ENCODE measurements around the gene PAPPA2.

Gene PAPPA2

DNA sequence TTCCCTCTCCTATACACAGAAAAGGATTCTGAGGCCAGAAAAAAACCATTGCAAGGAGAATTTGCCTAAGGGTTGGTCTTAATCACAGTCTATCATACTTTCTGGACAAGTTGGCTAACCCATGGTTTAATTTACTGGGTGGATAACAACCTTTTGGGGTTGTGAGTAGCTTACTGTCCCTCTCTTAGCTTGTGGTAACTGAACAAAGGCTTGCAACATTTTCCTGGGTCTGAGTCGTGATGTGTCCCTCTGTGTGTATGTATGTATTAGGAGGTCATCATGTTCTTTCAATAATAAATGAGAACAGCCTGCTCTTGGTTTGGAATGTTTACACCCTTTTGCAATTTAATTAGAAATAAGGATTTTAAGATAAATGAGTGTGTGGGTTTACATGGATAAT is 36.7 kb downstream of the PAPPA2 start:
- DNase-seq (ENCODE audit: low read depth in 3 of 3, low spot score in 1 of 3), result no peak

DNA sequence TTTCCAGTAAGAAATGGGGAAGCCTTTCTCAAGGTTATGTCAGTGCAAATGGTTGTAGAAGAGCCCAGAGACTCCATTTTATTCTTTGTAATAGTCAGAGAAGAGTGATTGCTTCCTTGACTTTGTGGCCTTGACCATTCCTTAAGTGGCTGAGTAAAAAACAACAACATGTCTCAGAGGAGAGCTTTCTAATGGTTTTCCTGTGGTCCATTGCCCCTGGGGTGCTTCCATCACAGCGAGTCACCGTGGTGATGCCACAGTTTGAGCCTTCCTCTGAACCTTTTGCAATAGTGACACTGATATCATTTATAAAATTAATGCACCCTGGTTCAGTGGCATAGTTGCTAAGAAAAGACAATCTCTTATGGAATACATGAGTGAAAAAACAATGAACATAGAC is 38.6 kb downstream of the PAPPA2 start:
- no peak for DNase-seq (ENCODE audit: low read depth in 3 of 3, low spot score in 1 of 3)

DNA sequence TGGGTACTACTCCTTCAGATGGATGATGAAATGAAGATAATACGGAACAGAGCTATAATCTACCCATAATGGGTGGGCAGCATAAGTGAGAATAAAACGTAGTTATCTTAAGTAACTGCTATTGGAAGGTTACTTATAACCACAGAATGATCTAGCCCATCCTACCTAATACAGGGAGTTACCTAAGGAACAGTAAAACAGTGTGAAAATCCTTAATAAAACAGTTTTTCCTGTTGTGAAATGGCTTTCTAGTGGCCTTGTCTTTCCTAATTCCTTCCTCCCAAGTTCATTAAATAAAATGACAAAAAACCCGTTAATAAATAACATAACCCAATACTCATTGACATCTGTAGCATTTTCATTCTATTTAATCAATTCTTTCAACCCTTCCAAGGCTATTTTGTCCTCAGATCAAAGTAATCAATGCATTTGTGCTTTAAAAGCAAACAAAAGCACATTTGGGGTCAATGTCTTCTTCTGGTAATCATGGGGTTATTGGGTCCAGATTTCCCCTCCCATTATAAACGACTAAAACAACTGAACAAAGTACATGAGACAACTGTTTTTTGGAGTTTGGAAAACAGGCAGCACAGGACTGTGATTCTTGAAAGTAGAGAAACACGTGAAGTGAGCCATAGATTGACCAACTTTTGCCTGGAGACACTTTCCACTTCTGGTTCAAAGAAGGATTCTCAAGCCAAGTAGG is 42.0 kb downstream of the PAPPA2 start:
- no peak for DNase-seq (ENCODE audit: low read depth in 3 of 3, low spot score in 1 of 3)

DNA sequence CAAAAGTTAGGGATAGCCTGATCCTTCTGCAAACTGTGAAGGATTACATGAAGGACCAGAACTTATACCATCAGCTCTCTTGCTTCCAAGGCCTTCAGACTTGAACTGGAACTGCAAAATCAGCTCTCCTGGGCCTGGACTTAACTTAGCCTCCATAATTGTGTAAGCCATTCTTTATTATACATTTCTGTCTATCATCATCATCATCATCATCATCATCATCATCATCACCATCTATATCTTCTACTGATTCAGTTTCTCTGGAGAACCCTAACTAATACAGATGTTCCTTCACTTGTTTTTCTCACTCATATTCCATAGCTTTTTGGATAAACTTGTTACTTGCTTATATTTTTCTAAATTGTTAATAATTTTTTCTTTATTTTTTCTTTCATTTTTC is 50.0 kb downstream of the PAPPA2 start:
- no peak for DNase-seq (ENCODE audit: low read depth in 3 of 3, low spot score in 1 of 3)

DNA sequence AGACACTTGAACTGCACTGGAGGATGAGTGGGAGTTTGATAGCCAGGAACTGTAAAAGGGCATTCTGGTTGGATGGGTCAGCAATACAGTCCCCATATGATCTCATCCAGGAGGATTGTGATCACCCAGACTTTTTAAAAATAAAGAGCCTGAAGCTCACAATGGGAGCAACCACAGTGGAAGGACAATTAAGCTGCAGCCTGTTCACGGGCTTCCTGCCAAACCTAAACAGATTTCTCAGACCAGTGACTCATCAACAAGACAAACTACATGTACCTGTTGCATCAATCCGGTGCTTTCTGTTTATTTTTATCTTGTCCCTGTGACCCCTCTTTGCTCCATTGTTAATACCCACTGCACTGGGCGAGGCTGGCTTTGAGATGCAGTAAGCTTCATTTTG is 52.3 kb downstream of the PAPPA2 start:
- no peak for DNase-seq (ENCODE audit: low read depth in 3 of 3, low spot score in 1 of 3)

DNA sequence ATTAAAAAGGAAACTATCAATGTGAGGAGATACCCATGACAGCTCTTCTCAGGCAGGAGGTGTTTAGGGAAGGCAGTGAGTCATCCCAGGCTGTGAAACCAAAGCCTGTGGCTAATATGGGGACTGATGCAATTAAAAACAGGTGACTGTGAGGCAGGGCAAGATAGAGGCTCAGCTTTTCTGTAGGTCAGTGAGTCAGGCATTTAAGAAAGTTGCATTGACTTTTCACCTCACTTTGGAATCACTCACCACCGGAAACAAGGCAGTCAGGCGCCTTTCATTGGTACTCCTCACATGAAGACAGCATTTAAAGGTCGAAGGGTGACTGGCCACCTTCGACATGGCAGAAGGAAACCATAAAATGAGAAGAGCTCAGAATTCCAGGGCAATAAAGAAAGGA is 54.5 kb downstream of the PAPPA2 start:
- DNase-seq (ENCODE audit: low read depth in 3 of 3, low spot score in 1 of 3), result no peak

DNA sequence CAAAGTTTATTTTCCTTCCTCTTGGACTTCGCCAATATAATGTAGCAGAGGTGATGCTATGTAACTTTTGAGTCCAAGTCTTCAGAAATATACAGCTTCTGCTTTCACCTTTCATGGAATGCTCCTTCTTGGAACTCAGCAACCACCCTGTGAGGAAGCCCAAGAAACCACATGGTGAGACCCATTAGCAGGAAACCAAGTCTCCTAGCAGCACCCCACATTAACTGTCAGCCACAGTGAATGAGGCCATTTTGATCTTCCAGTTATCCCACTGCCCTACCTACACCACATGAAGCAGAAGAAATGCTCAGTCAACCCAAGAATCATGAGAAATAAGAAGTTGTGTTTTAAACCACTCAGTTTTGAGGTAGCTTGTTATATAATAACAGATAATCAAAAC is 58.2 kb downstream of the PAPPA2 start:
- DNase-seq (ENCODE audit: low read depth in 3 of 3, low spot score in 1 of 3), result no peak

DNA sequence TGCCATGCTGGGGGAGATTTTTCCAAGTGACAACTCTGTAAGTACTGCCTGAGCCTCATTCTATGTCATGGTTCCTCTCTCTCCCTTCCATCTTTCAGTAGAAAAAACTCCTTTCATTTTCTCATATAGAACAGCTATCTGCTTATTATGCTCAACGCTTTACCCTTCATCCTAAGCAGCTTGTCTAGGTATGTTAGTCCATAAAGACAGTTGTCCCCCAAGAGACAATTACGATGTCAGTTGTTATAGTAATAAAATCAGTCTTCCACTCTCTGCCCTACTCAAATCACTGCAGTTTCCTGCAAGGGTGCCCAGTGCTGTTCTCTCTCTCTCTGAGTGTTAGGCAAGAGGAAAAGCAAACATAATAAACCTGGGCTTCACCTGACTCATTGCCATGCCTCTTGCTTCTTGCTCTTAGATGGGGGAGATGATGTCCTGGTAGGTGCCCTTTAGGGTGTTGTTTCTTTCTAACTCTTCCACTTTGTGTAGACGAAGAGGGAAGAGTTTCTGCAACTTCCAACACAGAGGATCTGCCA is 59.4 kb downstream of the PAPPA2 start:
- no peak for DNase-seq (ENCODE audit: low read depth in 3 of 3, low spot score in 1 of 3)

DNA sequence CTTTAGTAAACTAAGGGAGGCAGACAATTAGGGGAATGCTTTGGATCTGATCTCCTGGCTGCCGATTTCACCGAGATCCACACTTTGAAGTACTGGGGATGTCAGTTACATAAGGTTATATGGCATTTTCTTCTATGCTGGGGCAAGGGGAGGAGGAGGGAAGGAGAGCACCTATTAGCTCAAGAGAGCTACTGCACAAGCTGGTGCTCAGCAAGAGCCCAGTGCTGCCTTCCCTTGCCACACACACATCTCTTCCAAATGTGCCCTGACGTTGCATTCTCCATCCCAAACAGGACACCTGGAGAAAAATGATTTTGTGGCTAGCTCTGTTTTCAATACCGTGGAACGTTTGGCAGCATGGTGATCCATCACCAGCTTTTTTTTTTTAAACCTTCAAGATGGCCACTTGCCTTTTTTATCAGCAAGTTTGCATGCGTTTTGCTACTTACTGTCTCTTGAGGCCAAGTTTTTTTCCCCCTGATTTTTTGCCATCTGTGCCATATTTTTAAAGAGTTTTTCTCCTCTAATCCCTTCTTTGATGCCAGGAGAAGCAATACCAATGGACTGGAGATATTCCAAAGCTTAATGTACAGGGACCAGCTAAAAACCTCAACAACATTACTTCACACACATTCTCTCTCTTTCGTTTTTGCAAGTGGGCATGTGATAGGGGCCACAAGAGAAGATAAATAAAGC is 66.6 kb downstream of the PAPPA2 start:
- DNase-seq (ENCODE audit: low read depth in 3 of 3, low spot score in 1 of 3), result no peak

DNA sequence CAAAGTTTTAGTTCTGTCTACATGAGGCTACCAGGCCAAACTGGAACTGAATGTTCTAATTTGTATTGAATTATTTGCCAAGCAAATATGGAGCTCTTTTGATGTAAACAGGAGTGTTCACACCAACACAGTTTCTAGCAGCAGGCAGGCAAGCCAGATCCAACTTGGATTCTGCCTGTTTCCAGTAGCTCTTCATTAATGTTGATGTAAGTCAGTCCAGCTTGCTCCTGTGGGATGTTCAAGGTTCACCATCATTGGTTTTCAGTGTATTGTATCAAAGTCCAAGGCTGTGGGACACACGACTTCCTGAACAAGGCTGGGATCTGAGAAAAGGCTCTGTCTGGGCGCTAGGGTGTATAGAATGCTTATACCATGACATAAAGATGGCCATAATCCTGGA is 68.1 kb downstream of the PAPPA2 start:
- no peak for DNase-seq (ENCODE audit: low read depth in 3 of 3, low spot score in 1 of 3)

DNA sequence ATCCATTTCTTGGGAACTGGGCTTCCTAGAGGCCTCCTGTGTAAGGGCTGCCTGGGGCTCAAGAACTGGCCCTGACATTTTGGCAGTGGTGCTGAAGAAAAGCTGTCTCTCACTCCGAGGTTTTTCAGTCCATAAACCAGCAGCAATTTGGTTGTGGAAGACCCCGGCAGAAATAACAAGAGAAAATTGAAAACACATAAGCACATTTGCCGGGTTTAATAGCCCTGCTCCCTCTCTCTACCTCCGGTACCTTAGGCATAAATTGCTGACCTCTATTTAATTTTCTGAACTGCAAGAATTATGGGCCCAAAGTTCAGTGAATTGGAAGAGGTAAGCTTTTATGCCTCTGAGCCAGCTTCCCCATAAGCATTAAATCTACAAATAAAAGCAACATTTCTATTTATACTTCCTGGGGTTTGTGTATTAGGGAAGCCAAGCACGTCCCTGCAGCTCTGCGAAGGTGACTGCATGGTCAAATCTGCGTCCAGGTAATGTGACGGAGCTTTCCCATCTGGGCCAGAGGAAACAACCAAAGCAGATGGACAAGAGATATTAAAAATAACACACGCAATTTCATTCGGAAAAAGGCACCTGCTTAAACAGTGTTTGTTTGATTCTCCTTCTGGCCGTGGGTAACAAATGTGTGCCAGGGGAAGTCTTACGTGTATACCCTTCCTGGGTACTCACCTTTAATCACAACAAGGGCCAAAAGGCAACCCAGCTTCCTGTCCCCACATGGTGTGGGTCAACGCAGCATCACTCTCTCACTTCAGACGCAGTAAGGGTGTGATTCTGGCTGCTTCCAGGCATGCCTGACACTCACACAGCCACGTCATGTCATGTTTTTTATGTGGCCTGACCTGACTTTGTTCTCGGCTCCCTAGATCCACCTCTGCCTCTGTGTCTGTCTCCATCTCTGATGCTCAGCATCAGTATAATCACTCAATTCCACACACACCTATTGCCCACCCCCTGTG is 69.2 kb downstream of the PAPPA2 start:
- no peak for DNase-seq (ENCODE audit: low read depth in 3 of 3, low spot score in 1 of 3)

DNA sequence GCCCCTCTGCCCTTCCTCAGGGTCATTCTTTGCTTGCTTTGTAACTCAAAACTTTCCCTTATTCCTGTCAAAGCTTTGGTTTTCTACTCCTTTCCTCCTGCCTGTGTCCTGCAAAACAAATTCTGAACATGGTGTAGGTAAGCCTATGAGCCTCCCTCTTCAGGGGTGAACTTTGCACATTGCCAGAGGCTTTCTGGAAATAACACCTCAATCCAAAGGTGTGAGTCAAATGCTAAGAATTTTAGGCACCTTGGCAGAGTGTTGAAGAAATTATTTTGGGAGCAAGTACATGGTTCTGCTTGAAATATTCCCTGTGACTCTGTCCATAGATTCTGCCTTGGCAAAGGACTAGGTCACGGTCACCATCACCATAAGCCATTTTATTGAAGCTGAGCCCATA is 70.0 kb downstream of the PAPPA2 start:
- no peak for DNase-seq (ENCODE audit: low read depth in 3 of 3, low spot score in 1 of 3)

DNA sequence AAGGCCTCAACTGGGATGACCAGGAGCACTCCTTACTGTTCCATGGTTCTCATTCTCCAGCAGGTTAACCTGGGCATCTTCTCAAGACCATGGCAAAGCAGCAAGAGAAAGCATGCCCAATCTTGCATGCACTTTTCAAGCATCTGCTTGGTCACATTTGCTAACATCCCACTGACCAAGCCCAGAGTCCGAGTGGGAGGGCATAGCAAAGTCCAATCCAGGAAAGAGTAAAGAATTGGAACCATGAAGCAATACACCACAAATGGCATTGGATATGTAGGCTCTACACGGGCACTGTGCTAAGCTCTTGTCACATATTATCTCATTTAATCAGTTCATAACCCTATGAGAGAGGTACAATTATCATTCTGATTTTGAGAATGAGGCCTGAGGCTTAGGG is 73.6 kb downstream of the PAPPA2 start:
- DNase-seq (ENCODE audit: low read depth in 3 of 3, low spot score in 1 of 3), result no peak

DNA sequence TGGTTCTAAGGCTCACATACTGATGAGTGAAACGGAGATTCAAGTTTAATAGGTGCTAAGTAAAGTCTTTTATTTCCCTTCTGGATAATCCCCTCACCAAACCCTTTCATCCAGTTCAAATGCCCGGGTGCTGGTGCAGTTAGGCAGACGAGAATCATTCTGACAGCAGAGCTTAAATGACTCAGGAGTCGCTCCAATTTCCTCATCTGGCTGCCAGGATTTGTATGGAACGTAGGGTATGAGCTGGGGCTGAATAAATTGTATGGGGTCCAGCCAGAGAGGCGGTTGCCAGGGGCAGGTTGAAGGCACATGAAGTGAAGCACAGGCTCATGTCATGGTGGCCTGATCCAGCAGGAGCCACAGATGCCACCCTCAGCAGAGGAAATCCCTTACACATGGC is 76.0 kb downstream of the PAPPA2 start:
- DNase-seq (ENCODE audit: low read depth in 3 of 3, low spot score in 1 of 3), result no peak

DNA sequence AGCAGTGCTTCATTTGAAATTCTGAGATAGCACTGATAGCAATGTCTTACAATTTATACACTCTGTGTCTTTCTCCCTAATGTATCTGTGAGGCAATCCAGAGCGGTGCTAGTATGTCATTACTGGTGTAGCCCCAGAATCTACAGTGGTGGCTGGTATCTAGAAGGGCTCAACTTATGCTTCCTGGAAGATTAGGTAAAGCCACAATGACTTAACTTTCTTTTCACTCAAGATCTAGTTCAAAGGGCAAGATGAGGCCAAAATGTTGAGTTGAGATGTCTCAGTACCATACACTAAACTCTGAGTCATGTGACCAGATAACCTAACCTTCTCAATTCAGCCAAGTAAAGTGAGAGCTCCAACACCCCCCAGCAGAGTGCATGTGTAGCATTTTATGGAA is 77.5 kb downstream of the PAPPA2 start:
- DNase-seq (ENCODE audit: low read depth in 3 of 3, low spot score in 1 of 3), result no peak

DNA sequence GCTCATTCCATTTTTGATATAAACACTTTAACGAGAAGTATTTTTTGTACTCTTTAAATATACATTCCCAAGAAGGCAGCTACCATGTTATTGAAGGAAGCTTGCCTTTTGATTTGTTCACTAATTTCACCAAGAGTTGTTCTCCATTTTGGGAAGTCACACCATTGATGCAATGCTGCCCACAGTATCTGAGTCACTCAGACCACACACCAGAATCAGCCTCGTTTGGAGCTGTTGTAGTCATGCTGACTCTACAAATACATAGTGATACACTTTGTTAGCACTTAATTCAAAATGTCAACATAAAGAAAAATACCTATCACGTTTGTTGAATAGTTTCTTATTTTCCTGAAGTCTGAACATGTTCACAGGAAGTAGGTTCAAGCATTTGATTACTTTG is 78.7 kb downstream of the PAPPA2 start:
- no peak for DNase-seq (ENCODE audit: low read depth in 3 of 3, low spot score in 1 of 3)

DNA sequence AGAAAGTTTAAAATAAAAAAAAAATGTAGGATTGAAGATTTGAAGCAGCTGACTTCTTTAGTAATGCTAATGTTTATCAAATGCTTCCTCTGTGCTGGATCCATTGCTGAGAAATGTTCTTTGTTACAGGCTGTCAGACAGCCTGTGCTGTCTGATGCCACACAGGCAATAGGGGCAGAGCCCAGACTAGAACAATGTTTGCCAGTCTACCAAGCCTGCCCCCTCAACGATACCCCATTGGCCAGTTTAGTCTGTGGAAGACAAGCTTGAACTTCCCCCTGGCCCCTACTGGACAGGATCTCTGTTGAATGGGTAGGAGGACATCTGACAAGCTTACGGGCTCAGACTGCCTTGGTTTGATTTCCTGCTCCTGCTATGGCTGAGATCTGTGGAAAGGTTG is 79.4 kb downstream of the PAPPA2 start:
- no peak for DNase-seq (ENCODE audit: low read depth in 3 of 3, low spot score in 1 of 3)

DNA sequence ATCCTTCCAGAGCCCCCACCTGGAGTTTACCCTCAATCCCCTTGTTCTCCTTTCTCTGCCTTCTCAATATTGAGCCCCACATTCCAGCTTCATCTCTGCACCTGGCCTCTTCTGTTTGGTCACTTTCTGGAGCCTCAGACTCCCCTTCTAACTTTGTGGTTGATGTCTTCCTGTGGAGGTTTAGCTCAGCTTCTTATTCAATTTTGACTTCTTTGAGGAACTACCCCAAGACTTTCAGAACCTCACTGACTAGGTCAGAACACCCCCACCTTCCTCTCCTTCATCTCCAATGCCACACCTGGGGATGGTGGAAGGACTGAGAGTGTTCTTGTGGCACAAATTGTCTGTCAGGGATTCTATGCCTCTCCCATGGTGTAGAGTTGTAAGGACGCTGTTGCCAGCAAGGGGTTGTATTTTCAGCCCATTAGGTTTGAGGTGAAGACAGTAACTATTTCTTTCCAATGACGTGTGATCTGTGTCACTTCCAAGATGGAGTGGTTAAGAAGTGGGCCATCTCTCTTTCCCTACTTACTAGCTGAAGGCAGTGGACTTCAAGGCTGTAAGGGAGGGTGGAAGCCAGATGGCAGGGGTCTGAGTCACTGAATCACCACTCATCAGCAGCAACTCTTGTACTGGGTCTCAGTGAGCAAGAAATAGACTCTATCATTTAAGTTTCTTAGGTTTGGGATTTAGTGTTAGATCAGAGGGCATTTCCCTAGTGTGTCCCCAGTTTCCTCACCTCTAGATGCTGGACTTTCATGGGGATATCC is 80.6 kb downstream of the PAPPA2 start:
- DNase-seq (ENCODE audit: low read depth in 3 of 3, low spot score in 1 of 3), result no peak

DNA sequence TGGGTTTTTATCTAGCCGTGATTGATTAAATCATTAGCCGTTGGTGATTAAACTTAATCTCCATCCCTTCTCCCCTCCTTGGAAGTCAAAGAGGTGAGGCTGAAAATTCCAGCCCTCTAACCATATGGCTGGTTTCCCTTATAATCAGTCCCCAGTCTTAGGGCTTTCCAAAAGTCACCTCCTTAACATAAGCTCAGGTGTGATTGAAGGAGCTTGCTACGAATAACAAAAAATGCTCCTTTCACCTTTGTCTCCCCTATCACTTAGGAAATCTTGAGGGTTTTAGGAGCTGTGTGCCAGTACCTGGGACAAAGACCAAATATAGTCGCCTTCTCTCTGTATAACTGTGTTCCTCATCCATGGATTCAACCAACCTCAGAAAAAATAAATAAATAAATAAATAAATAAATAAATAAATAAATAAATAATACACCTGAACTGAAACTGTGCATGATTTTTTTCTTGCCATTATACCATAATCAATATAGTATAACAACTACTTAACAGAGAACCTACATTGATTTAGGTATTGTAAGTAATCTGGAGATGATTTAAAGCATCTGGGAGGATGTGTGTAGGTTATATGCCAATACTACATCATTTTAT is 82.2 kb downstream of the PAPPA2 start:
- no peak for DNase-seq (ENCODE audit: low read depth in 3 of 3, low spot score in 1 of 3)

DNA sequence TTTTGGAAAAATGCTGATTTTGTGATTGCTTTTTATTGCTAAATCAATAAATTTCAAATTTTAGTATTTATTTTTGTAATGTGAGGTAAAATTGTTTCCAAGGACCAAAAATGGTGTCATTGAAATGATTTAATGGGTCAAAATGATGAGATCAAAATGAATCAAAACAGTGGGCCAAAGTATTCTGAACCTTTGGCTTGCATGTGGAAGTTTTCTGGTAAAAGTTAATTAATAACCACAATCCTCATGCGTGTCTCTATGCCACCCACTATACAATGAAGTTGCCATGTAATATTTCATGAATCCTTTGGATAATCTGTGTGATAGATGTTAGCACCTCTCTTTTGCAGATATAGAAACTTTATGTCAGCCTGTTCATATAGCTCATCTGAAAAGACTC is 83.8 kb downstream of the PAPPA2 start:
- DNase-seq (ENCODE audit: low read depth in 3 of 3, low spot score in 1 of 3), result no peak

DNA sequence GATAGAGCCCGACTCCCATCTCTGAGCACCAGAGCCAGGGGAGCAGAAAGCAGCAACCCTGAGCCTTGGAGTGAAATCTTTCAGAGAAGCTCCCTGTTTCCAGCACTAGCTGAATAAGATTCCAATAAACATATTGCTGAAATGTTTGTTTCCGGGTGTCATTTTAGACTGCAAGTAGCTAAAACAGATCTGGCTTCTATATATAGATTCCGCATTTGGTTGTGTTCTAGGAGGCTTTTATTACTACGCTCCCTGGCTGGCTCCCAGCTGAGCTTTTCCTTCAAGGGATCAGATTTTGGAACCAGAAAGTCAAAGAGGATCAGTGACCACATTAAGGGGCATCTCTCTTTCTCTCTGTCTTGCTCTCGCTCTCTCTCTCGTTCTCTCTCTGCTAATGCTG is 88.2 kb downstream of the PAPPA2 start:
- no peak for DNase-seq (ENCODE audit: low read depth in 3 of 3, low spot score in 1 of 3)
